UCSD-AML1 (cell line): ENCODE data around the gene ELAVL2.

Experiments
- DNase-seq: peaks from one replicate; lab custom pipeline; 2025; ENCODE audit not compliant: unreplicated experiment; lab: John Stamatoyannopoulos, UW

The ELAVL2 gene

DNA sequence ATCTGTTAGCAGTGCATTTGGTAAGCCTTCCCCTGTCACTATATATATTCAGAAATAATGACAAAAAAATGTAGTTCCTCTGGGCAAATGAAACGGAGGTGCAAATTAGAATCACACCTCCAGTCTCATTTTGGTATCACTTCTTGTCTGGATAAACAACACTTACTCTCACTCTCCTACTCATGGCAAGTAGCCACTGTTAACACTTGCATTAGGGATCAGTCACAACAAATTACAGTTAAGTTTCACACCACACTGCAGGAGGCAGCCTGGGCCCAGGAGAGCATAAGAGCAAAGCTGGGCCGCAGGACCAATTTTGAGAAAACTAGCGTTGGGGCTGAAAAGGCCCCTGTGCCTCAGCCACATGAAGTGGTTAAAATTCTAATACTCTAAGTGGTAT, 161.0 kb downstream of the ELAVL2 start:
- DNase-seq = no peak

DNA sequence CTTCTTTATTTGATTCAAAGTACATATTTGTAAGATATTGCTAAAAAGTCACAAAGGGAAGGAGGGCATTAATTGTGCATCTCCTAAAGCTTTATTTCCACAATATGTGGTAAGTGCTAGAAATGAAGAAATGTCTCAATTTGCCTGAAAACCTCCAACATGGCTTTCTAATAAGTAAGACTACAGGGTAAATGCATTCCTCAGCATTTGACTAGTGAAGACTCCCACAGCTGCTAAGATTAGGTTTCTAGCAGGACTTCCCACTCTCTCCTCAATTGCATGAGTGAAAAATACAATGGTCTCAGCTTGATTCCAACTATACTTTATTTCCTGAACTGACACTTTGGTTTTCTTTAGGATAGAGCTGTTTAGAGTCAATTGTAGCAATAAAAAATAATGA, 162.1 kb downstream of the ELAVL2 start:
- no peak for DNase-seq

DNA sequence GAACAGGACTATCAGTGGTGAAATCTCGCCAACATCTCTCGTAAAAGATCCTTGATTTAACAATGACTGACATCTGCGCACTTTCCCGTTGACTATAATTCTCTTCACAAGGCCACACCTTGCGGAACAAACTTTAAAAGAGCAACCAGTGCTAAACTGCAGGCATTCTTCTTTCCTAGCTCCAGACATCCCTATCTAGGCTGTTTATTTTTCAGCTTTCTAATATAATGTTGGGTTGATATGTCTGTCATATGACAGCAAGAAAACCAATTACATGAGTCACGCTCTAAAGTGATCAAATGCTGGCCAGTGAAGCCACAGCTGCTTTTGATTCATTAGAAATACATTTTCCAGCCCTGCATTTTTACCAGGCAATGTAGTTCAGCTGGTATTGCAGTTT, 162.5 kb downstream of the ELAVL2 start:
- no peak for DNase-seq

DNA sequence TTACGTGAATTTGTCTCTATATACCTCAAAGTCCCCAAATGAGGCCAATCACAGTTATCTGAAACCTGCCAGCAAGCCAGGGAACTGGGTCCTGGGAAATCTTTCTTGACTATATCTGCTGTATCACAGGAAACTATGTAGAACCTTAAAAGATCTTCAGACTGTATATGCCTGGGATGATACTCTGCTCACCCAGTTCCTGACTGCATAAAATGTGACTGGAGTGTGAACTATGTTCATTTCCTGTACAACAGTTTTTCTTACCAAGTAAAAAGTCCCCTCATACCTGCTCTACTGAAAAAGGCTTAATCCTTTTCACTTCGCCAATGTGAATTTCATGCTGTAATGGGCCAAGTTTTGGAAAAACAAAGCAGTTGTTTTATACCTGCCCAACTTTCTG, 162.9 kb downstream of the ELAVL2 start:
- no peak for DNase-seq

DNA sequence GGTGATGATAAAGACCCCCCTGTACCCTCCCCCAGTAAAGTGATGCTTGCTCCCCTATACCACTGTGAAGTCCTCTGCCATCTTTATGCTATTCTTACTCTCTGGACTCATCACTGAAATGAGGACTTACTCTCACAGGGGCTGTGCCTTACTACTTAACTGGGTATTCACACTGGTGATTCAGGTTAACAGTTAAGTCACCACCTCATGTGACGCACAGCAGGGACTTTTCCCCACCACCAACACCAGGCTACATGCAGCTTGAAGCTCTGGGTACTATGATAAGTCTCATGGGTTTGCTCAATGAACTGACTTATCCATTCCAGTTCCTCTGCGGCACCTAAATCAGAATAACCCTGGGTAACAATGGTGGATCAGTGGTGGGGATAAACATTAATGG, 163.7 kb downstream of the ELAVL2 start:
- DNase-seq = no peak

DNA sequence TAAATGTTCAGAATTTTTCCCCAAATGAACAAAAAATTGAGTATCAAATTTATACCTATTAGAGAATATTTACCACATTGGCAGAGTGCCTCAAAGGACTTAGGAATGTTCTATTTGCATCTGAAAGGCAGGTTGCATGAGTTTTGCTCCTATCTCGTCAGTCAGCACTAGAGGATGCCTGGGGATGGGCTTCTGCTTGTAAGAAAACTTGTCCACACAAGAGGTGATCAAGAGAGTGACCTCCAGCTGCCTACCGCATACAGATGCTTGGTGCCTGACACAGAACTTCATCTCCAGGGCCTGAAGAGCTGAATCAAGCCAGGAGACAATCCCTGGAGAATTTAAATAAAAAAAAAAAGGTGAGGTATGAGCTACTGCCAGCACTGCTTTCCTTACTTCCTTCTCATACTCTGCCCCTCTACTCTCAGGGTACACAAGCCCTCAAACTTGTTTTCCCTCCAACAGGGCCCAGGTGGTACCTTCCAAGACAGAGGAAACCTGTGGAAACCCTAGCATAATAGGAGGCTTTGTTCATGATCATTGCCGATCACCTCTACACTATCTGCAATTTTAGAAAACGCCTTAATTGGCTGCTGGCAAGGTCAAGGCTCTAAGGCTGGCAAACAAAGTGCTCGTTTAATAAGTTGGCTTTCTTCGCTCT, 166.6 kb downstream of the ELAVL2 start:
- DNase-seq = no peak

DNA sequence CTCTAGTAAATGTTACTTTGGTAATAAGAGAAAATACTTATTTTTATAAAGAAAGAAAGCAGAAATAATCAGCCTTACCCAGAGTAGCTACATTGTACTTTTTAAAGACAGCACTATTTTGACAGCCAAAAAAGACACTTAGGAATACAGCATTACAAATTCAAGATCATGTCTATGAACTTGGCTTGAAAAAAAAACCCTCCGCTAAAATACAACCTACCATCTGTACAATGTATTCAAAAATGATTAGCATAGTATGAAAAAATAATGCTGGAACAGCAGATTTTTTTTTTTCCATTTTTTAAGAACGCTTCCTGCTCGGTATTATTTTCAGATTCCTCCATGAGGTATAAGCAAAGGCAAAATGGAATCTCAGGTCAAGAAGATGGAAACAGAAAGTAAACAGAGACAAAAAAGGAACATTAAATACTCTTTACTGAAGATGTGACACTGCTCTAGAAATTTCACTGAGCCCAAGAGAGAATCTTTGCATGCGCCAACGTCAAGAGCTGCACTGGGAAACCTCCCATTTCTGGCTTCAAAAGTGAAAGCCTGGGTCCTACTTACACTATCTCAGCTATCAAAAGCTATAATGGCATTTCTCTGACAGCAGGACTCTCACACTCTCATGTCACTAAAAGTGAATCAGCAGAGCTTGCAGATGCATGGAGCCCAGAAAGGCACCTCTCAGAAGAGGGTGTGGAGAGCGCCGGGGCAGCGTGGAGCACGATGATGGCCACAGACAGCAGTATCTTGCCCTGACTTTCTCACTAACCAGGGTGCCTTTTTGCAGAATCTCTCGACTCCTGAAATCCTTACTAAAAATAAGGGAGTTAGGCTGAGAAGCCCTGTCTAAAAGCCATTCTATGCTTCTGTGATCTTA, 167.4 kb downstream of the ELAVL2 start:
- no peak for DNase-seq

DNA sequence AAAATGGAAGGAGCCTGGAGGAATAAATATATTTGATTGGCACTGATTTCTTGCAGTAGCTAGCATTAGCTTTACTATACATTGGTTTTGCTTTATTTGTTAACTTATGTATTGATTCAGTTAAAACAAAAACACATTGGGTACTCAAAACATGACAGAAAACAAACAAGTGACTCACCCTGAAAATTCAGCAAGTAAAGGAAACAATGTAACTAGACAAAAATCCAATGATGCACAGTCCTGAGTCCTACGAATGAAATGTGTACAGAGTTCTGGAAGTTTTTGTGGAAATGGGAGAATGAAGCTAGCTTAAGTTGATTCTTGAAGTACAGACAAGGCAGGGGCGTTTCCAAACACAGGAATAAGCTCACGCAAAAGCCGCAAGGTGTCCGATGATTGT, 175.0 kb downstream of the ELAVL2 start:
- DNase-seq = no peak

DNA sequence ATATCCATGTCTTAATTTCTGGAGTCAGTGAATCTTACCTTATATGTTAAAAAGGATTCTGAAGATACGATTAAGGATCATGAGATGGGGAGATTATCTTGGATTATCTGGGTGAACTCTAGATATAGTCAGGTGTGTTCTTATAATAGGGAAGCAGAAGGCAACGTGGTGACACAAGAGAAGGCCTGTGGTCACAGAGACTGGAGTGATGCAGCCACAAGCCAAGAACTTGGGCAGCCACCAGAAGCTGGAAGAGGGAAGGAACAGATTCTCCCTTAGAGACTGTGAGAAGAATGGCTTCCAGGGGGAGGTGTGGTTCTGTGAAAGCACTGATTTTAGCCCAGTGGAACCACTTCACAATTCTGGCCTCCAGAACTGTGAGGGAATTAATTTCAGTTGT, 177.4 kb downstream of the ELAVL2 start:
- no peak for DNase-seq

DNA sequence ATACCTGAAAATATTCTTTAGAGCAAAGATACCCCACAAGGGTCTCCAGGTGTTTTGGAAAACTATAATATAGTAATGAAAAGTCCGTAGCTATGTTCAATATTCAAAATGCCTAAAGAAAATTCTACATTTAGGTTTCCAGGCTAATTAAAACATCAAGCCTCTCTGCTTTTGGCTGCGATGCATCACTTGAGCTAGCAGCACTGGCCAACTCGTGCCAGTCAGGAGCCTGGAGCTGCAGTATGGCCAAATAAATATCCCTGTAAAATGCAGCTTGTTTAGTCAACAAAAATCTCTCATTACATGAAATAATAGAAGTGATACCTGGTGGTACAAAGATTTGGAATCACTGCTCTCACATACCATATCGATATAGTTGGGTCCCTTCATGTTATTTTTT, 181.1 kb downstream of the ELAVL2 start:
- no peak for DNase-seq

DNA sequence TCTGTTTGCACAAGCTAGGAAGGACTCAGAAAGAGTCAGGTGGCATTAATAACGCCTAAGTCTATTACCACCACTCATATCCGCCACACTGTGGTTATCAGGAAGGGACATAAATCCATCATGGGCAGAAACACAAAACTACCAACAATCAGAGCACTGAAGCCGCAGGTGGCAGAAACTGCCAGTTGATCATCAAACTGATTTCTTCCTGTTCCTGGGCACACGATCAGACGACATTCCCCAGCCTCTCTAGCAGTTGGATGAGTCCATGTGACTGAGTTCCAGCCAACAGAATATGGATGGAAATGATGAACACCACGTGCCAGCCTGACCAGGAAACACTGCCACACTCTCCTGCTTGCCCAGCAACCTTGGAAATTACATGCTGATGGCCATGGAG, 181.7 kb downstream of the ELAVL2 start:
- DNase-seq = no peak

DNA sequence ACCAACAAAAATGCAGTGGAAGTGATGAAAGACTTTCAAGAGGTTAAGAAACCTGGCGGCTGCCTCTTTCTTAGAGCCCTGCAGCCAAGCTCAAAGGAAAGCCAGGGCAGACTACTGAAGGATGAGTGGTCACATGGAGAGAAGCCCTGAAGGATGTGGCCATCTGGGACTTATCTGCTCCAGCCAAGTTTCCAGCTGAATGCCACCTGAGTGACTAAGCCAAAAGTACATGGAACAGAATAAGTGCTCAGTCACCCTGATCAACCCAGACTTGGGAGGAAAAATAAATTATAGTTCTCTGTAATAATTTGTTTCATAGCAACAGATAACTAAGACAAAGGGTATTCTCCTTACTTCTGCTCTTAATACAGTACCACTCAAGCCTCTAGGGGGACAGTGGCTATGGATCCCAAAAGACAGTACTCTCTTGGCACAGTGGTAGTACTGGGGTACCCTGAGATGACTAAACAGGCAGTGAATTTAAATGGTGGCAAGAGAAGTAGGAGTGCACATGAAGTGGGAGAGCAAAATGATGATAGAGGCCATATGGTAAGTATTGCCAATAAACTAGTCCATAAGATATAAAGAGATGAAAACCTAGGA, 182.3 kb downstream of the ELAVL2 start:
- no peak for DNase-seq
